HG02588 (cell line): ENCODE results near the gene MTCL3.
"Not testable (repeated sequence)": the region's sequence is repeated elsewhere in the genome, so short reads cannot be mapped to it uniquely, and the experiment has no call there.

ENCODE experiments used
- ATAC-seq: cut with Tn5 transposase; IDR thresholded peaks from one replicate; pipeline ENCODE4 v1.9.1; 2021; ENCODE audit warnings: mild to moderate bottlenecking, moderate library complexity; ENCODE audit not compliant: unreplicated experiment

Gene MTCL3

GRCh38 chr6:127436578-127437110 lies 82.5 kb downstream of the MTCL3 start:
- ATAC-seq = no peak

GRCh38 chr6:127435626-127436220 lies 83.4 kb downstream of the MTCL3 start:
- ATAC-seq = no peak

- no peak for ATAC-seq
These were observed 84.5 kb downstream of the MTCL3 start for GRCh38 chr6:127434651-127435050.

- not testable (repeated sequence) for ATAC-seq
These were observed 90.6 kb downstream of the MTCL3 start for GRCh38 chr6:127428562-127428961.

- ATAC-seq = no peak
These were observed 95.2 kb downstream of the MTCL3 start for GRCh38 chr6:127423921-127424320.
